GM06990 (cell line): Measurements from ENCODE around the gene MYH6.

Experiments used
- DNase-seq: peaks from one replicate; pipeline ENCODE4 v3.0.0-alpha.2; 2011; ENCODE audit not compliant: insufficient read length; ENCODE audit errors: extremely low read depth
- H3K27me3 ChIP-seq: replicated peaks from 2 replicates; pipeline ENCODE4 v1.6.0; 2011; ENCODE audit warnings: low read length; ENCODE audit not compliant: control insufficient read depth, insufficient read depth
- H3K36me3 ChIP-seq: 2 replicates; pipeline ENCODE4 v1.5.1; 2011; ENCODE audit warnings: low read length; ENCODE audit not compliant: control insufficient read depth, insufficient read depth
- H3K4me3 ChIP-seq: replicated peaks from 2 replicates; pipeline ENCODE4 v1.5.1; 2011; ENCODE audit warnings: low read depth, mild to moderate bottlenecking, control low read depth, low read length
- CTCF ChIP-seq: IDR thresholded peaks from 2 replicates; pipeline ENCODE4 v1.5.1; 2011; ENCODE audit warnings: low read length, control low read depth, mild to moderate bottlenecking, inconsistent platforms; ENCODE audit not compliant: insufficient read depth, poor library complexity, severe bottlenecking

The MYH6 gene

GRCh38 chr14:23362200-23362599 lies 45.9 kb downstream of the MYH6 start:
- TF ChIP-seq CTCF = no peak
- no peak for DNase-seq
- H3K27me3 ChIP-seq = no peaks in the 10 kb centered on the region; the same call in 1 of the 2 replicates
- no peak overlapping the region for H3K4me3 ChIP-seq
- H3K36me3 ChIP-seq = no peaks in the 10 kb centered on the region

GRCh38 chr14:23361763-23362162 lies 46.3 kb downstream of the MYH6 start:
- no peak for DNase-seq
- Histone ChIP-seq H3K27me3 (no peaks in the 10 kb centered on the region; the same call in 1 of the 2 replicates), H3K36me3 (no peaks in the 10 kb centered on the region), H3K4me3 (no peak overlapping the region)
- no peak for TF ChIP-seq CTCF

- no peak for TF ChIP-seq CTCF
- H3K27me3 ChIP-seq = no peaks in the 10 kb centered on the region; the same call in 1 of the 2 replicates
Measured at GRCh38 chr14:23361320-23361719, 46.8 kb downstream of the MYH6 start.

GRCh38 chr14:23360496-23360895 lies 47.6 kb downstream of the MYH6 start:
- H3K36me3 ChIP-seq = no peaks in the 10 kb centered on the region
- H3K27me3 ChIP-seq = no peaks in the 10 kb centered on the region; the same call in 1 of the 2 replicates
- no peak overlapping the region for H3K4me3 ChIP-seq
- no peak for DNase-seq
- TF ChIP-seq CTCF = no peak

More at GRCh38 chr14:23361320-23361719, 46.8 kb downstream of the MYH6 start:
- DNase-seq = no peak
- no peaks in the 10 kb centered on the region for H3K36me3 ChIP-seq
- no peak overlapping the region for H3K4me3 ChIP-seq

GRCh38 chr14:23359722-23360447 lies 48.2 kb downstream of the MYH6 start:
- no peaks in the 10 kb centered on the region; the same call in 1 of the 2 replicates for H3K27me3 ChIP-seq
- H3K4me3 ChIP-seq = no peak overlapping the region
- no peak for TF ChIP-seq CTCF
- no peaks in the 10 kb centered on the region for H3K36me3 ChIP-seq
- DNase-seq = no peak
